Measurements from ENCODE around the gene INAFM1.

Gene INAFM1

DNA sequence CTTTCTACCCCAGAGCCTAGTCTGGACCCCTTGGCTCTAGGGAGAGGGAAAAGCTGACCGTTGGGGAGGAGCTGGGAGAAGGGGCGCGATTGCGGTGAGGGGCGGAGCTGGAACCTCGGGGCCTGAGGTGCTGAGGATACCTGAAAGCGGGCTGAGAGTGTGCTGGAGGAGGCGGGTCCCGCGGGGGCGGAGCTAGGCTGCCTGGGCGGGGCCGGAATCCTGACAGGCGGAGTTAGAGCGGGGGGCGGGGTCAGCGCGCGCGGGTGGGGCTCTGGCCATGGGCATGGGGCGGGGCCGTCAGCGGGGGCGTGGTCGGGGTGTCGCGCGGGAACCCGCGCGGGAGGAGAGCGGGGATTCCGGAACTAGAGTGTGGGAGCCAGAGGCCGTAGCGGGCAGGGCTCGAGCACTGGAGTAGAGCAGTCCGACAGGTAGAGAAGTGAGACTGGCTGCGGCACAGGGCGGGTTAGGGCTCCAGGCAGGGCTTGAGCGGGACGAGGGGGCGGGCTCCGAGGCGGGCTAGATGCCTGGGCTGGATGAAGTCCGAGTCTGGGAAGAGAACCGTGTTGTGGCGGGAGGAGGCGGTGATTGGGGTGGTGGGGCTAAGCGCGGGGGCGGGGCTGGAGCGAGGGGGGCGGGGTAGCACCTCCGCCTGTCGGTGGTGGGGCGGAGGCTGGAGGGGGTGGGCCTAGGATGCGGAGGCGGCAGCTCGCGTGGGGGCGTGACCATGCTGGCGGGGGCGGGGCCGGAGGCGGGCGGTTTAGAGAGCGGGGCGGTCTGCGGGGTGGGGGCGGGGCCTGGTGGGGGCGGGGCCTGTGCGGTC, at the start of gene INAFM1:
INAFM1 (plus strand) TSS at position 815 of the 820 bp plus-strand sequence. CDS start 35 bp downstream, outside the sequence.
- no peak for FAIRE-seq

DNA sequence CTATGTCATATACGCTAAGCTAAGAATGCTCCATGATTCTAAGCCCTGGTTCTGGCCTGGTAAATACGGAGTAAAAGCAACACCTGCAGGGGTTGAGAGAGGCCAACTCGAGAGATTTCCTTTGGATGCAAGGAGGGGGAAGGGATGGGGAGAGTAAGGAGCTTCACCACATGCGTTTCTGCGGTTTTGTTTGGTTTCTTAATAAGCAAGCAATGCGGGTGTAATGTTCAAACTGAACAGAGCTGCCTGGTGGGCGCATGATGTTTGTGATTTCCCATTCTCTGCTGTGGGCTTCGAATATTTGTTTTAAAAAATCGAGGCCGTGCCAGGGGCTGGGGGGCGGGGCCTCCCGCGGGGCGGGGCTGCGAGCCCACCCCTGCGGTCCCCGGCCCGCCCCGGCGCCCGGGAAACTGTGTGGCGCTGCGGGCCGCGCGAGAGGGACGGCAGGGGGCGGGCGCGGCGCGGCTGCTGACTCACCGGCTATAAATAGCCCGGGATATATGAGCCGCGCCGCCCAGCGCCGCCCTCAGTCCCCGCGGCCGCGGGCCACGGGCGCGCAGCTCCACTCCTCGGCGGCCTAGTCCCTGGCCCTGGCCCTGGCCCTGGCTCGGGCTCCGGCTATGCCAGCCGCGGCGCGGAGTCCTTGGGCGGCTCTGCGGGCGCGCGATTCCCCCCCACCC, 48.8 kb upstream of the INAFM1 start:
- no peak for FAIRE-seq

DNA sequence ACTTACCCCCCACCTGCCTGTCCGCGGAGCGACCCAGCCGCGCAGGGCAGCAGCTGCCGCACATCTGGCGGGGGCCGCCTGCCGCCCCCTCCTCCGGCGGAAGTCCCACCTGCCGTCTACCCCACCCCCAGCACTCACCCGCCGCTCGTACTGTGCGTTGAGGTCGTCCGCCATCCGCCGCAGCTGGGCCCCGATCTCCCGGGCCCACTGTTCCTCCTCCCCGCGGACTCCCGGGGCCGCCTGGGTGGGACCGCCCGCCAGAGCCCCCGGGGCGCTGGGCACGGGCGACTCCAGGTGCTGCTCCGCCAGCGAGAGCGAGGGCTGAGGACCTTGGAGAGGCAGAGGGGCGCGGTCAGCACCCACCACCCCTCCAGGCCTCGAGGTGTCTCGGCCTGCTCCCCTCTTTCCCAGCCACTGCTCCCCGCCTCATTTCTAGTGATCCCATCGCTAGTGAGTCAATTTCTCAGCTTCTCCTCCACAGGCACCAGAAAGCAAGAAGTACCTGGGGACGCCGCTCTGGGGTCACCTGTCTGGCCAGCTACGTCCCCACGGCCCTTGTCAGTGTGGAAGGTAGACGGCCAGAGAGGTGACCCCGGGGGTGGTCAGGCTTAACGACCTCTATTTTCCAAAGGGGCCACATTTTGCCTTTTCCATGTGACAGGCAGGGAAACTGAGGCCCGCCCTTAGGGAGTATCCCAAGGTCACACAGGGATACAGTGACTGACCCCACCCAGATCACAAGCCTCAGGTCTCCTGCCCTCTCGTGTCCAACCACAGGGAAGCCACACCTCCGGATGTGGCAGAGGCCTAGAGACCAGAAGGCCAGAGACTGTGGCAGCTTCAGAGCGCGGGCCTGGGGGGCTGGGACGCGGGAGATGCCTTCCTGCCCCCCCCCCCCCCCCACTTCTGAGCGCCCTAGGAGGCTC, 48.0 kb upstream of the INAFM1 start:
- FAIRE-seq, result no peak

DNA sequence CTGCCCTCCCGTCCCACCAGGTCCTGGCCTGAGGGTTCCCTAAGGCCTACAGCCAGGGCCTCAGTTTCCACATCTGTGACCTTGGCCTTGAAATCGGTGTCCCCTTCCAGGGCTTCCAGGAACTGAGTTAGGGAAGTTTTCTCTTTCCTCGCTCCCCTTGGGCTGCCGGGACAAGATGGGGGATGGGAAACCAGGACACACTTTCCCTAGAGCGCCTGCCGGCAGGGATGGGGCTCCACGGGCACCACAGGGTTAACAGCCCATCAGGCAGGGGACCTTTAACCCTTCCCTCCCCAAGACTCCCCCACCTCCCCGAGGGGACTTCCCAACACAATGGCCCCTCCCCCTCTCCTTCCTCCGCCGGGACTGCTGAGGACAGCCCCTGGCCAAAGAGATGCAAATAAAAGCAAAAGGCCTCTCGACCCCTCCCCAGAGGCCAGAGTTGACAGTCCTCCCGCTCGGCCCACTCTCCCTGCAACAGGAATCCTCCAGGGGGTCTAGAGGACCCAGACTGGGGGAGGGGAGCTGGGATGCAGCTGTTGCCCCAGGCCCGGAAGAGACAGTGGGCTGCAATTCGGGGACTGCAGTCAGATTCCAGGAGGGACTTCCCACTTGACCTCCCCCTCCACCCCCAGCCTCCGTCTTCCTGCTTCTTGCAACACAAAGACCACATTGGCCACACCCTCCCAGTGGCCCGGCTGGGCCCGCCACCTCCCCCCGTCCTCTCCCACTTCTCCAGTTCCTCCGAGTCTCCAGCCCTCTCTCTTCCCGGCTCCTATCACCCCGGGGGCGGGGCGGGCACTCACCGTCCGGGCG, 47.1 kb upstream of the INAFM1 start:
- FAIRE-seq, result no peak

DNA sequence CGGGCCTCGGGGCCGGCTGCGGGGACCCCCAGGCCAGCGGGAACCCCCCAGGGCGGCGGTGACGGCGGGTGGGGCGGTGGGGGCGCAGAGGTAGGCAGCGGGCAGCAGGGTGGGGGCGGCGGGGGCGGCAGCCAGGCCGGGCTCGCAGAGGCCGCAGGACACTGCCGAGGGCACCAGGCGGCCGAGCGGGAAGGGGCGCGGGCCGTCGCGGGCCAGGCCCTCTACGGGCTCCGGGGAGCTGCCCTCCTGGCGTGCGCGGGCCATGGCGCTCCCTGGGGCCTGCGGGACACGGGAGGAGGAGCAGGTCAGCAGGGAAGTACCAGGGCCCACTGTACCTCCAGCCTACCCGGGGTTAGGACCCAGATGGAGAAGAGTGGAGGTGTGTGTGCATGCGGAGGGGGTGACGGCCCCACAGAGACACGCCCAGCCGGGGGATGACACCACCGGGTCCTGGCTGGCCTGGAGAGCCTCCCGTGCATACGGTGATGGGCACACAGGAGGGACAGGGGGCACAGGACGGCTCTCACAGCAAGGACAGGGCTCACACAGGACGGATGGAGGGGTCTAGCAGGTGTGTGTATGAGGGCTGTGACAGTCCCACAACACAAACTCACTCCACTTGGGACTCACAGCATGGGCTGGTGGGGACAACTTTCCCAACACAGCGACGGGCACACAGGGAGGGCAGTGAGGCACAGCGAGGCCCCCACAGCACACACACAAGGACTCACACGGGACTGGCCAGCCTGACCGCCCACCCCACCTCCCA, 46.3 kb upstream of the INAFM1 start:
- FAIRE-seq, result no peak

DNA sequence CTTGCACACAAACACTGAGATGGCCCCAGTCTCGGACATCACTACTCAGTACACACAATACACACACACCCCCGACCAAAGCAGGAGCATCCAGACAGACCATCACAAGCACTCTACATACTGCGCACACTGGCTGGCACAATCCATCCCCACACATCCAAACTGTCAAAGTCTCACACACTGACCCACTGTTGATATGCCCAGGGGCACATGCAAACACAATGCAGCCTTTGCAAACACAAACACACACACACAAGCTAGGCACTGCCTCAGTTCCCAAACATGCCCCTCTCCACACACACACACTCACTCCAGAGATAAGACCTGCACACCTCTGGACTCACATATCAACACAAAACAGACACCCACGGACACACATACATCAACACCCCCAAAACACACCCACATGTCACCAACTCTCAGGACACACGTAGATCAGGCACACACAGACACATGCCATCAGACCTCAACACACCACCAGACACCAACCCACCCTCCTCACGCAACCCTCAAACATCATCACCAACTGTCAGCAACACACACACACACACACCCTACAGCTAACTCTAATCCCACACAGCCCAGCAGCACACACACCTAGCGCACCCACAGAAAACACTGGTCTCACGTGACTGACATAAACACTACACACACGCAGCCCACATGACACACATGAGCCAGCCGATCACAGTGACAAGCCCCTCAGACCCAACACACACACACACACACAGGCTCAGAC, 45.6 kb upstream of the INAFM1 start:
- FAIRE-seq, result no peak

DNA sequence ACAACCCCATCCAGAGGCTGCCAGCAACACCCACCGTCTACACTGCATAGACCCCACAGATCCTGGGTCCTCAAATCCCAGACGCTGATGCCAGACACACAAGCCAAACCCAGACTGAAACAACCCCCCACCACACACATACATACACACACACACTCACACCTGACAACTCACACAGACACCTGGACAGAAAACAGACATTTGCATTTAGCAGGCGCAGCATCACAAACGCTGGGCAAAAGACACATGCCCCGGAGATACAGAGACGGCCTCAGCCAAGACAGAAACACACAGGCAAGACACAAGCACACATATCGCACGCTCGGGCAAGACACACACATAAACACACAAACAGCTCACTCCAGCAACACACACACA, 45.0 kb upstream of the INAFM1 start:
- no peak for FAIRE-seq

DNA sequence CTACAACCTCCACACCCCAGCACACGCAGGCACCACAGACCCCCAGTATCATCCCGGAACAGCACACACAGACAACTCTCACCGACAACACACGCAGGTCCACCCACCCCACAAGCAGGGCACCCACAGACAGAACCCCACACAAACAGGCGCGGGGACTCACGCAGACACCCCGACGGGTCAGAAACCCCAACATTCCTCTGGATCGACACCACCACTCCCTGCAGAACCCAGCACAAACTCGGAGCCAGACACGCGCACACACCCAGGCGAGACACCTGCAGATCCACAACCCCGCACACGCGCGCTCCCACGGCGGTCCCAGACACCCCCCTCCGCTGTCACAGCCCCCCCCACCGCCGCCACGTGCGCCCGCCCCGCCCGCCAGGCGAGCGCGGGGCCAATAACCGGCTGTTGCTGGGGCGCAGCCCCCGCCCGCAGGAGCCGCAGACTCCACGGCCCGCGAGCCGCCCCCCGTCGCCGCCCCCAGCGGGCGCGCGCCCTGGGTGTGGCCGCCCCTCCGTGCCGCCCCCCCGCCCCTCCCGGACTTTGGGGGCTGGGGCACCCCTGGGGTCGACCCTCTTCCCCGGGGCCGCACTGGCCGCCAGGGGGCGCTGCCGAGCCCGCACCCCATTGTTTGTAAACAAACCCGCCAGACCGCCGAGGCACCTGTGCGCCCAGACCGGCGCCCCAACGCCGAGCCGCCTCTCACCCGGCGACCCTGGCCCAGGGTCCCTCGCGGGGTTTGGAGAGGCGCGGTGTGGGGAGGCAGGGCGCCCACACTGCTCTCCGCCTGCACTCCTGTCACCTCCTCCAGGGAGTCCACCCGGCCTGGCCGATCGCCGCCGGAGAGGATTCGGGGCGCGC, 44.4 kb upstream of the INAFM1 start:
- no peak for FAIRE-seq

DNA sequence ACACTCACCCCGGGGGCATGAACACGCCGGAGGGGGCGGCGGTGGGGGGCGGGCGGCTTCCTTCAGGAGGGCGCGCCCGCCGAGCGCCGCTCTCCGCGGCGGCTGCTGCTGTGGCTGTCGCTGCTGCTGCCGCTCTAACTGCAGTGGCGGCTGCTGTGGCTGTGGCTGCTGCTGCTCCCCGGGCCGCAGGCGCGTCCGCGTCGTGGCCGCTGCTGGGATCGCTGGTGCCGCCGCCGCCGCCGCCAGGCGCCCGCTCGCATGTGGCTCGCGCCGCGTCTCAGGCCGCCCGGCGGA, 43.8 kb upstream of the INAFM1 start, which contains the start of gene BBC3:
BBC3 (minus strand) TSS at position 279 of the 294 bp plus-strand sequence. CDS start 2,768 bp downstream, outside the sequence.
- FAIRE-seq, result no peak

DNA sequence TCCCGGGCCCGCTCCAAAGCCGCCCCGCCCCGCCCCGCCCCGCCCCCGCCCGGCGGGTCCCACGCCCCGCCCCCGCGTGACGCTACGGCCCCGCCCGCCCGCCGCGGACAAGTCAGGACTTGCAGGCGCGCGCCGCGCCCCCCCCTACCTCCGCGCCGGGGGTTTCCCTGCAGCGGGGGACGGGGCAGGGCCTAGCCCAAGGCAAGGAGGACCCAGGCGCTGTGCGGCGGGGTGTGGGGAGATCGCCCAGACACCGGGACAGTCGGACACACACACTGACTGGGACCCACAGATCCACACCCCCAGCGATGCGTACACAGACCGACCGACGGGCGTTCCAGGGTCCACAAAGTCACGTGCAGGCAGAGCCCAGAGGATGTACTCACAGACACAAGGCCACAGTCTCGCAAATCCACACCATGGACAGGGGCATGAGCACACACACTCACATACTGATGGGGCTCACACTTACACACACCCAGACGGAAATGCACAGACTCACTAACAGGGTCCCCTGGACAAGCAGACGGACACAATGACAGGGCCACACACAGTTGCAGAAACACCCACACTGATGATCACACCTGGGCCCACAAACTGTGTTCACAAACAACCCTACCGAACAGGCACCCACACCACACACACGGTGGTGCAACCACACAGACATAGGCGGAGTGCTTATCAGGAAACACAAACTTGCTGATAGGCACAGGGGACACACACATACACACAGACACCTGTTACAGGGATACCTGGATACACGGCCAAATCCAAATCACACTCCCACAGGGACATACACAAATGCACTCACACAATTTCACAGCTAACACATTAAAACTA, 43.2 kb upstream of the INAFM1 start:
- no peak for FAIRE-seq

DNA sequence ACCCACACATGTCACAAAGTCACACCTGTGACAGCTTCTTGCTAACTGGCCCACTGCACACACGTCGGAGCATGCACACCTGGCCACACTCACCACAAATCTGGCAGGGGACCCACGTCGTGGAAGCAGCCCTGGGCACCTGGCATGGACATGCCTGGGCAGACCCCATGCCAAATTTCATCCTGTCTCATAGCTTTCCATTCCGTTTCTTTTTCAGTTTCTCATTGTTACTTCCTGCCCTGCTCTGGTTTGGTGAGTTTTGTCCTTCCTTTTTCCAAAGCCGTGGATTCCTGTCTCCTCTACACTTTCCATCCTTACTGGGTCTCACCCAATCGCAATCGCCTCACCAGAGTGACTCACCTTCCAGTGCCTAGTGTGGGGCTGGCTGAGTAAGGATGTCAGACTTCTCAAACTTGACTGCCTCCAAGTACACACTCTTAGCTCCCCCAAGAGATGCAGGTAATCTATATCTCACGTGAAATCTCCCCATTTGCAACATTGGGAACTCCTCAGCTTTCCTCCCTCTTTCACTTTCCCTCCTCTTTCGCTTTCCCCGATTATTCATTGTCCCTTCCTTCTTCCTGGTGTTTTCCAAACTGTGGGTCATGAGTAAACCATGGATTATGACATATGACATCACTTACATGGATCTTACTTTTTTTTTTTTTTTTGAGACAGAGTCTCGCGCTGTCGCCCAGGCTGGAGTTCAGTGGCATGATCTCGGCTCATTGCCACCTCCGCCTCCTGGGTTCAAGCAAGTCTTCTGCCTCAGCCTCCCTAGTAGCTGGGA, 42.1 kb upstream of the INAFM1 start:
- no peak for FAIRE-seq

DNA sequence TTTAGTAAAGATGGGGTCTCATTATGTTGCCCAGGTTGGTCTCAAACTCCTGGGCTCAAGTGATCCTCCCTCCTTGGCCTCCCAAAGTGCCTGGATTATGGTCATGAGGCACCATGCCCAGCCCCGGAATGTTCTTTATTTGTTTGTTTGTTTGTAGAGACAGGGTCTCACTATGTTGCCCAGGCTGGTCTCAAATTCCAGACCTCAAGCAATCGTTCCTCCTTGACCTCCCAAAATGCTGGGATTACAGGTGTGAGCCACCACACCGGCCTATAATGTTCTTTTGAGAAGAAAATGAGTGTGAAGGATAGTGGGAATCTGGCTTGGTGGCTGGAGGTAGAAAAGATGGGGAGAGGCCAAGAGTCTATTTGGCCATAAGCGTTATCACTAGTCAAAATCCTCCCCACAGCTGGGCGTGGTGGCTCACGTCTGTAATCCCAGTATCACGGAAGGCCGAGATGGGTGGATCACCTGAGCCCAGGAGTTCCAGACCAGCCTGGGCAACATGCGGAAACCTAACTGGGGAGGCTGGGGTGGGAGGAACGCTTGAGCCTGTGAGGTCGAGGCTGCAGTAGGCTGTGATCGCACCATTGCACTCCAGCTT, 38.5 kb upstream of the INAFM1 start:
- FAIRE-seq, result no peak

DNA sequence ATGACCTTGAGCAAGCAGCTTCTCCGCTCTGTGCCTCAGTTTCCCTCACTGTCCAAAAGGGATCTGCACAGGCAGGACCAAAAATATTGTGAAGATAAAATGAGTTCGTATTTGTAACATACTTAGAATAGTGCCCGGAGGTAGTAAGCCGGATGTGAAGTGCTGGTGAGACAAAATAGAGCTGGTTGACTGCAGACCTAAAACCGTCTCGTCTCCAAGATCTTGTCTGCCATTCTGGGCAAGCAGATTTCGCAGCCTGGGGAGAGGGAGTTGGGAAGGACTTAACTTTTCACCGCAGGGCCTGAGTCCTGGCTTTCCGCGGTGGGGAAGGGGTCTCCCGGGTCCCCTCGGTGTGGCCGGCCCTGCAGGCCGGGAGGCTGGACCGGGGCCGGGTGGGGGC, 35.5 kb upstream of the INAFM1 start:
- FAIRE-seq, result no peak

DNA sequence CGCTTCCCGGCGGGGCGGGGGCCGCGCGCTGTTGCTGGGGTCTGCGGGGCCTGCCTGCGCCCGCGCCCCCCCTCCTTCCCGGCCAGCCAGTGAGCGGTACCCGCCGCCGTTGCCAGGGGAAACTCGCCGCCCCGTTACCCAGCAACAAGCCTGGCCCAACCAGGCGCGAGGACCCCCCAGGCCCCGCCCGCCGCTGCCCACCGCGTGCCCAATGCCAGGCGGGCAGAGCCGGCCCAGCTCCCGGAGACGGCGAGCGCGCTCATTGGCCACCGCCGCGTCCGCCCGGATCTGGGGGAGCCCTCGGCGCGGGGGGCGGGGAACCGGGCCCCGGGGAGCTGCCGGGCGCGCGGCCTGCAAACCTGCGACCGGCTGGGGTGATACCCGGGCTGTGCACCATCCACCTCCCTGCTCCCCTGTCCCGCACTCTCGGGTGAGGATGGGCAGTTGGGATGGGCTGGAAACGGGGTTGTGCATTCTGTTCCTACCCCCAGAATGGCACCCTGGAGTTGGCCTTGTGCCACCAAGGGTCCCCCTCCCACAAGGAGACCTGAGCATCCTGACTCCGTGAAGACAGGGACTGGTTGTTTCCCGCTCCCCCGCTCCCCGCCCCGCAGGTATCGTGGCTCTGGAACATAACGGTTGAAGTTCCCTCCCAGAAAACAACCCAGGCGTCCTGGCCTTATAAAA, 34.9 kb upstream of the INAFM1 start:
- FAIRE-seq, result no peak

DNA sequence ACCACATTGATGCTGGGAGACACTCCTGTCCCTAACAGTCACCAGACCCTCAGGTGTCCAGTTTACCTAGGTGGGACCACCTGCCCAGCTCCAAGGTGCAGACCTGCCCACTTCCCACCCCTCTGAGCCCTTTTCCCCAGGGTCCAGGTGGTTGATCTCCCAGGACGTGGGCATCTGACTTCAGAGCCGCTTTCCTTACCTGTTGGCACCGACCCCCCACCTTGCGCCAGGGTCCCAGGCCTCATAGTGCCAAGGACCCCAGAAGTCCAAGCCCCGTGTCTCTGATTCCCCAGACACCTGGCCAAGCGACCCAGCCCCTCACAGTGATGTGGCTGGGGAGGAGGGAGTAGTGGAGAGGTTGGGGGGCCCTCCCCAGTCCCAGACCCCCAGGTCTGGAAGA, 34.1 kb upstream of the INAFM1 start:
- FAIRE-seq, result no peak

DNA sequence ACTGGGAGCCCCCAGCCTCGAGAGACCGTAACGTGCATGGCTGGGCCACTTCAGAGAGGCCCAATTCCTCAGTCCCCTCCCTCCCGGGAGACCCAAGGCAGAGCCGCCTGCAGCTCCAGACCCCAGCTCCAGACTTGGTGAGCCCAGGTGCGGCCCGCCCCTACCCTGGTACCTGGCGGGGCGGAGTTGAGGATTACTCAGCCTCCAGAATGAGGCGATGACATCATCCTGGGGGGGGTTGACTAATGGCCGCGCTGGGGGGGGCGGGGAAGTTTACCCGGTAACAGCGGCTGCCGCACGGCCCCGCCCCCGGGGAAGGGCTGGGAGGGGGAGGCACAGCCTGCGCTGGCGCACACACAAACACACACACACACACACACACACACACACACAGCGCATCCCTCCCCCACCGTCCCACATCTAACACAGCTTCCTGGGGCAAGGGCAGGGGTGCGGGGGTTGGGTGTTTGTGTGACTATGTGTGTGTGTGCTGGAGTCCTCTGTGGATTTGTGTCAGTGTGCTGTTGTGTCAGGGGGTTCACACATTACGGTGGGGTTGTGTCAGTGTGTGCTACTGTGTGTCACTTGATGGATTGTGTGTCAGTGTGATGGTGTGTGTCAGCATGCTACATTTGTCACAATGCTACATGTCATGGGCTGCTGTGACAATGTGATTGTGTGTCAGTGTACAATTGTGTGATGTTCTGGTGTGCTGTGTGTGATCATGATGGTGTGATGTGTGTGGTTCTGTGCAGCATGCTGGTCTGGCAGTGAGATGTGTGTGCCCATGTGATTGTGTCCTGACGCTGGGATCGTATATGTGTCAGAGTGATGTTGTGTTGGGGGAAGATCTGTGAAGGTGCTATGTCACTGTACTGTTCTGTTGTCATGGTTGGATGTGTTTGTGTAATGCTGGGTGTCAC, 33.4 kb upstream of the INAFM1 start:
- no peak for FAIRE-seq
